Esophagus (tissue), 2 donors: ENCODE measurements around the gene MPPED2. TPM values are rescaled to one million over a fixed set of nuclear protein-coding genes. Genes with fewer than 3 reads are reported as not detected.

Source experiments
- H3K27ac ChIP-seq, 2 donors: one replicate each; pipeline ENCODE4 v1.5.1; 2013; ENCODE audit warnings: low read depth in 2 of 2, mild to moderate bottlenecking in 2 of 2, inconsistent platforms in 1 of 2, low read length in 1 of 2, moderate library complexity in 1 of 2
- H3K27me3 ChIP-seq, 2 donors: one replicate each; pipeline ENCODE4 v1.6.1; 2013; ENCODE audit warnings: low read length in 2 of 2, control low read depth in 1 of 2, mild to moderate bottlenecking in 1 of 2; ENCODE audit not compliant: insufficient read depth in 2 of 2, control insufficient read depth in 1 of 2
- H3K36me3 ChIP-seq, 2 donors: one replicate each; pipeline ENCODE4 v1.6.1; 2013; ENCODE audit warnings: low read length in 1 of 2; ENCODE audit not compliant: control insufficient read depth in 2 of 2, insufficient read depth in 2 of 2
- H3K4me1 ChIP-seq, 2 donors: one replicate each; pipeline ENCODE4 v1.6.1; 2013; ENCODE audit warnings: low read length in 1 of 2; ENCODE audit not compliant: control insufficient read depth in 2 of 2, insufficient read depth in 2 of 2
- H3K4me3 ChIP-seq, 2 donors: one replicate each; pipeline ENCODE4 v1.5.1; 2013; ENCODE audit warnings: low read length in 2 of 2, mild to moderate bottlenecking in 2 of 2, low read depth in 1 of 2, moderate library complexity in 1 of 2
- H3K9me3 ChIP-seq, 2 donors: one replicate each; pipeline ENCODE4 v1.6.1; 2013; ENCODE audit warnings: mild to moderate bottlenecking in 2 of 2, low read depth in 1 of 2, low read length in 1 of 2, moderate library complexity in 1 of 2; ENCODE audit not compliant: control insufficient read depth in 2 of 2, insufficient read depth in 1 of 2
- WGBS, 2 donors: extraction: QIAGEN DNeasy Blood & Tissue Kit; methylation state at CpG; one replicate each; pipeline ENCODE4 v1.1.7; 2013; 5-methylcytosine and 5-hydroxymethylcytosine counted together
- polyA plus RNA-seq, 2 donors: library from polyadenylated mRNA; stranded (reverse); fragments of 200-250 nt; gene quantifications; one replicate each; pipeline ENCODE4 v1.2.3, GENCODE V29; 2013
- donor health status: healthy with polysubstance abuse.
- donor health status: Bipolar disorder and iron deficiency.

Gene MPPED2
- polyA plus RNA-seq, 2 donors: 0.58 to 1.4 TPM

GRCh38 chr11:30513087-30513486, 73.1 kb downstream of the MPPED2 start:
- WGBS, 2 donors: 82 to 89% methylated on average over 1 of the region's 1 CpG
- Histone ChIP-seq H3K36me3 (no peaks in the 10 kb centered on the region), H3K27ac (no peak overlapping the region), H3K4me1 (no peaks in the 10 kb centered on the region), H3K9me3 (no peaks in the 10 kb centered on the region), H3K27me3 (no peaks in the 10 kb centered on the region), H3K4me3 (no peak overlapping the region)

GRCh38 chr11:30511408-30511807, 74.7 kb downstream of the MPPED2 start:
- WGBS, 2 donors: 69 to 78% methylated on average over 4 of the region's 4 CpGs

GRCh38 chr11:30510750-30511149, 75.4 kb downstream of the MPPED2 start:
- no peaks in the 10 kb centered on the region for H3K27me3 ChIP-seq
- H3K4me3 ChIP-seq: no peak overlapping the region
- no peaks in the 10 kb centered on the region for H3K4me1 ChIP-seq
- no peaks in the 10 kb centered on the region for H3K36me3 ChIP-seq
- no peak overlapping the region for H3K27ac ChIP-seq
- WGBS, 2 donors: 78 to 81% methylated on average over 2 of the region's 2 CpGs
- no peaks in the 10 kb centered on the region for H3K9me3 ChIP-seq

More at GRCh38 chr11:30511408-30511807, 74.7 kb downstream of the MPPED2 start:
- Histone ChIP-seq H3K4me3 (no peak overlapping the region), H3K27me3 (no peaks in the 10 kb centered on the region), H3K27ac (no peak overlapping the region), H3K4me1 (no peaks in the 10 kb centered on the region), H3K9me3 (no peaks in the 10 kb centered on the region), H3K36me3 (no peaks in the 10 kb centered on the region)

DNA sequence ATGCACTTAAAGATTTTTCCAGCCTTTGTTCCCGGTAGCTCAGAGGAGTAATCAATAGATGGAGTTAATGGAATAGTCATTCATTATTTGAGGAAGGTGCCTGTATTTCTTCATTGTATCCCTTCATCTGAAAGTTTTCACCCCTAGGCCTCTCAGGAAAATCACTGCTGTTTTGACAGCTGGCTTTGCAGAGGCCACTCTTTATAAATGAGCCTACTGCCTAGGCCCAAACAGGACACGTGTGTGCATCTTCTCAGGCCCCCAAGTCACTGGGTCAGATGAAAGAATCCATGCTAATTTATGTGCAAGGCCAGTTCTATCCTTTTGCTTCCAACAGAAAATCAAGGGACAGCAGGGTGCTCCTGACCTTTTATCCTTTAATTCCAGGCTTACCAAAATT, 76.8 kb downstream of the MPPED2 start:
- no peaks in the 10 kb centered on the region for H3K36me3 ChIP-seq
- WGBS, 2 donors: 72 to 85% methylated on average over 2 of the region's 2 CpGs
- no peak overlapping the region for H3K4me3 ChIP-seq
- no peaks in the 10 kb centered on the region for H3K9me3 ChIP-seq
- H3K4me1 ChIP-seq: no peaks in the 10 kb centered on the region
- no peak overlapping the region for H3K27ac ChIP-seq
- no peaks in the 10 kb centered on the region for H3K27me3 ChIP-seq

DNA sequence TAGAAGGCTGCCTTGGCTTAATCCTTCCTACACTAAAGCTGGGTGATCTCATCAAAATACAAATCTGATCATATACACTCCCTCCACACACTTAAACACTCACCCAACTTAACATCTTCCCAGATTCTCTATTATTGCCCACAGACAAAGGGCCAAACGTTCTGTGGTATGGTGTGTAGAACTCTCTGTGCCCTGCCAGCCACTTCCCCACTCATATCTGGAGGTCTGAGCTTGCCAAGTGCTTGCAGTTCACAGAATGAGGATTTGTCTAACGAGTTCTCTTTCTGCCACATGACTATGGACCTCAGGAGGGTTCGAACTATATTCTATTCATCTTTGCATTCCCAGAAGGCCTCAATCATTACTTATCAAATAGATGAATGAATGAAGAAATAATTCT, 77.6 kb downstream of the MPPED2 start:
- no peaks in the 10 kb centered on the region for H3K9me3 ChIP-seq
- no peak overlapping the region for H3K4me3 ChIP-seq
- no peaks in the 10 kb centered on the region for H3K36me3 ChIP-seq
- no peaks in the 10 kb centered on the region for H3K4me1 ChIP-seq
- H3K27me3 ChIP-seq: no peaks in the 10 kb centered on the region
- H3K27ac ChIP-seq: no peak overlapping the region
- WGBS, 2 donors: 69 to 75% methylated on average over 3 of the region's 3 CpGs

DNA sequence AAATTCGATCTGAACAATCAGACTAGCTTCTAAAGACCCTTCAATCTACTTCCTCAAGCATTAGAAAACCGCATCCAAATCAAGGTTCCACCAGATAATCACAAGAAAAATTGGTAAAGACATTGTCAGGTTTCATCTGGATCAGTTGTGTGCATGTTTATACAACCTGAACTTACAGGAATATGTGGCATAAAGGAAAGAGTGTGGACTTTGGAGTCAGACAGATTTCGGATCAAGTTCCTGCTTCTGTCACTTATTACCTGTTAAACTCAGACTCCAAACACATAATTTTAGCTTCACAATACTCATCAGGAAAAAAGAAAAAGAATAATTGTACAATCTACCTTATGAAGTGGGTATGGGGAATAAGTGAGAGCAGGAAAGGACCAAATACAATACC, 80.5 kb downstream of the MPPED2 start:
- WGBS, 2 donors: 79 to 83% methylated on average over 3 of the region's 3 CpGs

GRCh38 chr11:30504468-30504867, 81.7 kb downstream of the MPPED2 start:
- Histone ChIP-seq H3K27me3 (no peaks in the 10 kb centered on the region), H3K4me3 (no peak overlapping the region), H3K4me1 (no peaks in the 10 kb centered on the region), H3K9me3 (no peaks in the 10 kb centered on the region), H3K27ac (no peak overlapping the region), H3K36me3 (no peaks in the 10 kb centered on the region)
- WGBS, 2 donors: 31 to 32% methylated on average over 2 of the region's 2 CpGs

More for the DNA sequence above, 80.5 kb downstream of the MPPED2 start:
- H3K27ac ChIP-seq: no peak overlapping the region
- H3K9me3 ChIP-seq: no peaks in the 10 kb centered on the region
- no peaks in the 10 kb centered on the region for H3K4me1 ChIP-seq
- no peaks in the 10 kb centered on the region for H3K36me3 ChIP-seq
- H3K27me3 ChIP-seq: no peaks in the 10 kb centered on the region
- no peak overlapping the region for H3K4me3 ChIP-seq

DNA sequence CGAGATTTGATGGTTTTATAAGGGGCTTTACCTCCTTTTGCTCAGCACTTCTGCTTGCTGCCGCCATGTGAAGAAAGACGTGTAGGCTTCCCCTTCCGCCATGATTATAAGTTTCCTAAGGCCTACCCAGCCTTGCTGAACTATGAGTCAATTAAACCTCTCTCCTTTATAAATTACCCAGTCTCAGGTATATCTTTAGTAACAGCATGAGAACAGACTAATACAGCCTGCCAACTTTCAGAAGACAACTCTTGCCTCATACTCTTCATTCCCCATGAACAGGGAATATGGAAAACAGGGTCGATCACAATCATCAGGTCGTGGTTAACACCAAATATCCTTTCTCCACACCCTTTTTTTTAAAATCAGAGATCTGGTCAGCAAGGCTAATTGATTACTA, 83.0 kb downstream of the MPPED2 start:
- Histone ChIP-seq H3K27me3 (no peaks in the 10 kb centered on the region), H3K4me1 (no peaks in the 10 kb centered on the region), H3K27ac (no peak overlapping the region), H3K36me3 (no peaks in the 10 kb centered on the region), H3K9me3 (no peaks in the 10 kb centered on the region), H3K4me3 (no peak overlapping the region)
- WGBS, 2 donors: 82 to 87% methylated on average over 6 of the region's 6 CpGs

GRCh38 chr11:30502305-30502704, 83.8 kb downstream of the MPPED2 start:
- no peaks in the 10 kb centered on the region for H3K36me3 ChIP-seq
- H3K27ac ChIP-seq: no peak overlapping the region
- no peaks in the 10 kb centered on the region for H3K9me3 ChIP-seq
- no peak overlapping the region for H3K4me3 ChIP-seq
- H3K27me3 ChIP-seq: no peaks in the 10 kb centered on the region
- H3K4me1 ChIP-seq: no peaks in the 10 kb centered on the region
- 77 to 80% methylated on average over 2 of the region's 2 CpGs for WGBS, 2 donors

- Histone ChIP-seq H3K27me3 (no peaks in the 10 kb centered on the region), H3K36me3 (no peaks in the 10 kb centered on the region), H3K27ac (no peak overlapping the region), H3K9me3 (no peaks in the 10 kb centered on the region), H3K4me3 (no peak overlapping the region), H3K4me1 (no peaks in the 10 kb centered on the region)
- 87 to 91% methylated on average over 2 of the region's 2 CpGs for WGBS, 2 donors
These were observed 84.4 kb downstream of the MPPED2 start for GRCh38 chr11:30501744-30502143.
